ENCODE data around the gene CRHR1.

Gene CRHR1

DNA sequence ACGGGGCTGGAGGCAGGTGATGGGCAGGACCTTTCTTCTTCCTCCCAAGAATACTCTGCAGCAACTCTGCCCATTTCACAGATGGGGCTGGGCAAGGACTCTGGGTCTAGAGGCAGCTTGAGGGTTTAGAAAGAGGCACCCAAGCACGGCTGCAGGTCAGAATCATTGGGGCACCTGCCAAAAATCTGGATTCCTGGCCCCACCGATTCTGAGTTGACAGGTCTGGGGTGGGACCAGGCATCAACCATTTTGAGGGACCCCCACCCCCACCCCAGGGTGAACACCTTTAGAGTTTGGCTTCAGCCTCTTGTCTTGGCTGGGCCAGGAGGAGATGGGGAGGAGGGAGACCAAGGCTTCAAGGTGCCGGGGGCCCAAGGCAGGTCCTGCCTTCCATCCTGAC is 65.9 kb downstream of the CRHR1 start:
- DNase-seq = no peak
- Histone ChIP-seq H2AFZ (ENCODE audit: low read length) (no peak overlapping the region), H3K9me3 (replicated peaks; ENCODE audit: insufficient read depth, low read length) (no peaks in the 10 kb centered on the region), H3K4me3 (ENCODE audit: low read length) (no peak overlapping the region), H3F3A (ENCODE audit: insufficient read depth, low read length) (0 out of 2 replicates have a peak, but pooled peaks cover 4% of the 10 kb centered on the region), H3K9ac (ENCODE audit: low read length) (no peak overlapping the region), H3K4me2 (ENCODE audit: low read depth, low read length) (no peak overlapping the region), H3K9me2 (replicated peaks; ENCODE audit: insufficient read depth, low read length) (no peaks in the 10 kb centered on the region), H4K20me1 (ENCODE audit: insufficient read depth, low read length) (no peaks in the 10 kb centered on the region), H3K79me2 (ENCODE audit: low read length) (no peaks in the 10 kb centered on the region), H3K27me3 (replicated peaks; ENCODE audit: insufficient read depth, low read length) (peaks cover 25% of the 10 kb centered on the region), H3K4me1 (ENCODE audit: low read length) (peaks cover 17% of the 10 kb centered on the region), H3K27ac (ENCODE audit: low read length) (no peak overlapping the region), H3K36me3 (replicated peaks; ENCODE audit: insufficient read depth, low read length) (no peaks in the 10 kb centered on the region)
- TF ChIP-seq EZH2 (optimal IDR thresholded peaks at IDR 0.05; ENCODE audit: low read depth, low read length) = no peak
- TF ChIP-seq, protein P1, sequence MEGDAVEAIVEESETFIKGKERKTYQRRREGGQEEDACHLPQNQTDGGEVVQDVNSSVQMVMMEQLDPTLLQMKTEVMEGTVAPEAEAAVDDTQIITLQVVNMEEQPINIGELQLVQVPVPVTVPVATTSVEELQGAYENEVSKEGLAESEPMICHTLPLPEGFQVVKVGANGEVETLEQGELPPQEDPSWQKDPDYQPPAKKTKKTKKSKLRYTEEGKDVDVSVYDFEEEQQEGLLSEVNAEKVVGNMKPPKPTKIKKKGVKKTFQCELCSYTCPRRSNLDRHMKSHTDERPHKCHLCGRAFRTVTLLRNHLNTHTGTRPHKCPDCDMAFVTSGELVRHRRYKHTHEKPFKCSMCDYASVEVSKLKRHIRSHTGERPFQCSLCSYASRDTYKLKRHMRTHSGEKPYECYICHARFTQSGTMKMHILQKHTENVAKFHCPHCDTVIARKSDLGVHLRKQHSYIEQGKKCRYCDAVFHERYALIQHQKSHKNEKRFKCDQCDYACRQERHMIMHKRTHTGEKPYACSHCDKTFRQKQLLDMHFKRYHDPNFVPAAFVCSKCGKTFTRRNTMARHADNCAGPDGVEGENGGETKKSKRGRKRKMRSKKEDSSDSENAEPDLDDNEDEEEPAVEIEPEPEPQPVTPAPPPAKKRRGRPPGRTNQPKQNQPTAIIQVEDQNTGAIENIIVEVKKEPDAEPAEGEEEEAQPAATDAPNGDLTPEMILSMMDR (IDR thresholded peaks at IDR 0.05; ENCODE audit: low read length) = no peak
- no peak for TF ChIP-seq EZH2phosphoT487 (IDR thresholded peaks at IDR 0.05; ENCODE audit: low read length)

DNA sequence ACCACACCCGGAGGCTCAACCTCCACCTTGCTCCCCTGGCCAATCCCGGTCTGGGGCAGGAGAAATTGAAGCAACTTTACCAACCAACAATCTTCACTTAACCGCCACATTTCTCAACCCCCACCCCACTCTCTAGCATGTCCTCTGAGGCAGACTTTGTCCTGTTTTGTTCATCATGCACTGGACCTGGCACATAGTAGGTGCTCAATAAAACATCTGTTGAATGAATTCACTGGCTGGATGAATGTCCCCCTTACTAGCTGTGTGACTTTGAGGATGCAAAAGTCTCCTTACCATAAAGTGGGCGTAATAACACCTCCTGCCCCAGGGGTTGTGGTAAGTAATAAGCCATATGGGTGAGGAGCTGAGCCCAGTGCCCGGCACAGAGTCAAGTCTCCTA is 66.3 kb downstream of the CRHR1 start:
- Histone ChIP-seq H3K4me3 (ENCODE audit: low read length) (no peak overlapping the region), H3F3A (ENCODE audit: insufficient read depth, low read length) (0 out of 2 replicates have a peak, but pooled peaks cover 4% of the 10 kb centered on the region), H4K20me1 (ENCODE audit: insufficient read depth, low read length) (no peaks in the 10 kb centered on the region), H3K9ac (ENCODE audit: low read length) (no peak overlapping the region), H3K36me3 (replicated peaks; ENCODE audit: insufficient read depth, low read length) (no peaks in the 10 kb centered on the region), H3K79me2 (ENCODE audit: low read length) (no peaks in the 10 kb centered on the region), H3K9me3 (replicated peaks; ENCODE audit: insufficient read depth, low read length) (no peaks in the 10 kb centered on the region), H2AFZ (ENCODE audit: low read length) (no peak overlapping the region), H3K4me2 (ENCODE audit: low read depth, low read length) (no peak overlapping the region), H3K27ac (ENCODE audit: low read length) (no peak overlapping the region), H3K27me3 (replicated peaks; ENCODE audit: insufficient read depth, low read length) (peaks cover 20% of the 10 kb centered on the region), H3K4me1 (ENCODE audit: low read length) (peaks cover 17% of the 10 kb centered on the region), H3K9me2 (replicated peaks; ENCODE audit: insufficient read depth, low read length) (no peaks in the 10 kb centered on the region)
- TF ChIP-seq, protein P1 (IDR thresholded peaks at IDR 0.05; ENCODE audit: low read length) = no peak
- TF ChIP-seq EZH2phosphoT487 (IDR thresholded peaks at IDR 0.05; ENCODE audit: low read length) (no peak), EZH2 (optimal IDR thresholded peaks at IDR 0.05; ENCODE audit: low read depth, low read length) (no peak)
- no peak for DNase-seq

DNA sequence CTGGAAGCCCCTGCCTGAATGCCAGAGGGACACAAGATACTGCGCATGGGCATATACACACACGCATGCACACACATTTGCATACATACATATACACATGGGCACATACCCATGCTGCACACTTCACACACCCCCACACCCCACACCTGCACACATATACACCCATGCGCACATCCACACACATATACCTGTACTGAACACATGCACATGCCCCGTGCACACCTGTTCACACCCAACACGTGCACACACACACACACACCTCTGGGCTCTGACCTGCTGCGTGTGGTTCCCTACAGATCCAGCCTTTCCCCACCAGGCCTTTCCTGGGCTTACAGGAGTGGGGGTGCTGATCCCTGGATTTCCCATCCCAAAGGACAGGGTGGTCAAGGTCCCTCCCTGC is 66.9 kb downstream of the CRHR1 start:
- Histone ChIP-seq H3K9me2 (replicated peaks; ENCODE audit: insufficient read depth, low read length) (no peaks in the 10 kb centered on the region), H3K27ac (ENCODE audit: low read length) (no peak overlapping the region), H3K9me3 (replicated peaks; ENCODE audit: insufficient read depth, low read length) (no peaks in the 10 kb centered on the region), H3K4me1 (ENCODE audit: low read length) (peaks cover 17% of the 10 kb centered on the region), H3K36me3 (replicated peaks; ENCODE audit: insufficient read depth, low read length) (no peaks in the 10 kb centered on the region), H3K4me2 (ENCODE audit: low read depth, low read length) (no peak overlapping the region), H3K9ac (ENCODE audit: low read length) (no peak overlapping the region), H3F3A (ENCODE audit: insufficient read depth, low read length) (0 out of 2 replicates have a peak, but pooled peaks cover 4% of the 10 kb centered on the region), H3K79me2 (ENCODE audit: low read length) (no peaks in the 10 kb centered on the region), H3K4me3 (ENCODE audit: low read length) (no peak overlapping the region), H3K27me3 (replicated peaks; ENCODE audit: insufficient read depth, low read length) (peaks cover 15% of the 10 kb centered on the region), H4K20me1 (ENCODE audit: insufficient read depth, low read length) (no peaks in the 10 kb centered on the region), H2AFZ (ENCODE audit: low read length) (0 out of 2 replicates have a peak overlapping the region, but pooled peaks have one; percentile 18)
- TF ChIP-seq EZH2phosphoT487 (IDR thresholded peaks at IDR 0.05; ENCODE audit: low read length) (no peak), EZH2 (optimal IDR thresholded peaks at IDR 0.05; ENCODE audit: low read depth, low read length) (no peak)
- TF ChIP-seq, protein P1 (IDR thresholded peaks at IDR 0.05; ENCODE audit: low read length) = no peak
- DNase-seq = no peak
